ENCODE results near the gene FARSA.

GRCh38 chr19:12943437-12944044 is 10.0 kb upstream of the FARSA start:
- no peak for TF ChIP-seq CTCF (IDR thresholded peaks at IDR 0.05)
- no peak for TF ChIP-seq POLR2A (IDR thresholded peaks at IDR 0.05)
